Stimulated activated naive B cell treated with anti-CD40 and anti-IgM and Interleukin-4, amounts not matched to agents 10 μg/mL and 1 μg/mL and 100 μg/mL, for 72 hours (primary cell): ENCODE measurements around the gene BABAM2.

Source experiments
- ATAC-seq, 2 donors: fragments of 150-1000 bp; cut with Tn5 transposase; replicated peaks; 2 replicates each; pipeline ENCODE4 v1.10.0; 2021; ENCODE audit warnings: moderate library complexity in 1 of 2
- DNase-seq: peaks from one replicate; pipeline ENCODE4 v3.0.0; 2021
- H3K27ac Mint-ChIP-seq: one replicate; pipeline ENCODE4 v1.8.0; 2022; ENCODE audit warnings: mild to moderate bottlenecking, mixed read lengths
- H3K27me3 Mint-ChIP-seq, 2 donors: one replicate each; pipeline ENCODE4 v1.8.0; 2022; ENCODE audit warnings: mixed read lengths in 2 of 2
- H3K36me3 Mint-ChIP-seq, 2 donors: one replicate each; pipeline ENCODE4 v1.8.0; 2022; ENCODE audit warnings: mixed read lengths in 2 of 2, mild to moderate bottlenecking in 1 of 2
- H3K4me1 Mint-ChIP-seq, 2 donors: one replicate each; pipeline ENCODE4 v1.8.0; 2022; ENCODE audit warnings: mixed read lengths in 2 of 2, mild to moderate bottlenecking in 1 of 2
- H3K4me3 Mint-ChIP-seq, 2 donors: one replicate each; pipeline ENCODE4 v1.8.0; 2022; ENCODE audit warnings: mild to moderate bottlenecking in 2 of 2, mixed read lengths in 2 of 2, moderate library complexity in 1 of 2
- H3K9me3 Mint-ChIP-seq, 2 donors: one replicate each; pipeline ENCODE4 v1.8.0; 2022; ENCODE audit warnings: mixed read lengths in 2 of 2, mild to moderate bottlenecking in 1 of 2

Gene BABAM2

GRCh38 chr2:27890146-27890923 is at the start of gene BABAM2, which contains the start of gene RBKS:
Gene BABAM2, plus strand, starts transcription at chr2:27890729. Its CDS starts 3,828 bp downstream, at chr2:27894557.
Gene RBKS, minus strand, starts transcription at chr2:27890387. Its CDS starts 42 bp downstream, at chr2:27890345.
- H3K4me3 Mint-ChIP-seq, result peak within 1 kb of the TSS; percentile 91 to 99
- peaks cover 2 to 4% of the 10 kb centered on the region in 2 donors for H3K9me3 Mint-ChIP-seq
- peaks cover 23 to 29% of the 10 kb centered on the region in 2 donors for H3K36me3 Mint-ChIP-seq
- peaks cover 33 to 61% of the 10 kb centered on the region in 2 donors for H3K4me1 Mint-ChIP-seq
- DNase-seq (peak; percentile 93), ATAC-seq (peak; percentile 79 to 83)
- peaks cover 0 to 4% of the 10 kb centered on the region in 2 donors for H3K27me3 Mint-ChIP-seq
- peak within 1 kb of the TSS; percentile 99 for H3K27ac Mint-ChIP-seq

GRCh38 chr2:27842894-27843293 is 47.6 kb upstream of the BABAM2 start:
- Mint-ChIP-seq H3K4me3 (no peak overlapping the region), H3K36me3 (peaks cover 3 to 7% of the 10 kb centered on the region in 2 donors), H3K27me3 (no peaks in the 10 kb centered on the region), H3K9me3 (no peaks in the 10 kb centered on the region), H3K4me1 (peaks cover 0 to 5% of the 10 kb centered on the region in 2 donors), H3K27ac (no peak overlapping the region)
- DNase-seq (no peak), ATAC-seq (no peak)

- Mint-ChIP-seq H3K4me3 (no peak overlapping the region), H3K27me3 (no peaks in the 10 kb centered on the region), H3K36me3 (peaks cover 3 to 7% of the 10 kb centered on the region in 2 donors), H3K4me1 (no peaks in the 10 kb centered on the region), H3K9me3 (no peaks in the 10 kb centered on the region), H3K27ac (no peak overlapping the region)
- DNase-seq (no peak), ATAC-seq (no peak)
Measured at GRCh38 chr2:27843992-27844391, 46.5 kb upstream of the BABAM2 start.

GRCh38 chr2:27844821-27845255 is 45.7 kb upstream of the BABAM2 start:
- Mint-ChIP-seq H3K4me3 (no peak overlapping the region), H3K4me1 (no peaks in the 10 kb centered on the region), H3K27ac (no peak overlapping the region), H3K27me3 (no peaks in the 10 kb centered on the region), H3K9me3 (peaks cover 0 to 2% of the 10 kb centered on the region in 2 donors), H3K36me3 (peaks cover 5 to 8% of the 10 kb centered on the region in 2 donors)
- DNase-seq (no peak), ATAC-seq (no peak)

GRCh38 chr2:27847333-27847732 is 43.2 kb upstream of the BABAM2 start:
- Mint-ChIP-seq H3K27me3 (no peaks in the 10 kb centered on the region), H3K27ac (no peak overlapping the region), H3K9me3 (peaks cover 0 to 3% of the 10 kb centered on the region in 2 donors), H3K36me3 (peaks cover 3 to 6% of the 10 kb centered on the region in 2 donors), H3K4me1 (no peaks in the 10 kb centered on the region), H3K4me3 (no peak overlapping the region)
- DNase-seq (no peak), ATAC-seq (no peak)

GRCh38 chr2:27849558-27850205 is 40.8 kb upstream of the BABAM2 start:
- Mint-ChIP-seq H3K9me3 (peaks cover 0 to 3% of the 10 kb centered on the region in 2 donors), H3K36me3 (peaks cover 3% of the 10 kb centered on the region in 2 donors), H3K4me1 (no peaks in the 10 kb centered on the region), H3K4me3 (no peak overlapping the region), H3K27me3 (no peaks in the 10 kb centered on the region), H3K27ac (peak overlapping the region; percentile 3)
- ATAC-seq, result no peak
- DNase-seq, result no peak

GRCh38 chr2:27852691-27853090 is 37.8 kb upstream of the BABAM2 start:
- Mint-ChIP-seq H3K27me3 (no peaks in the 10 kb centered on the region), H3K9me3 (peaks cover 0 to 3% of the 10 kb centered on the region in 2 donors), H3K4me3 (no peak overlapping the region), H3K36me3 (peaks cover 7 to 15% of the 10 kb centered on the region in 2 donors), H3K27ac (no peak overlapping the region), H3K4me1 (peaks cover 0 to 2% of the 10 kb centered on the region in 2 donors)
- DNase-seq, result no peak
- ATAC-seq, result no peak

- Mint-ChIP-seq H3K27me3 (no peaks in the 10 kb centered on the region), H3K9me3 (peaks cover 3% of the 10 kb centered on the region in 2 donors), H3K27ac (no peak overlapping the region), H3K36me3 (peaks cover 7 to 22% of the 10 kb centered on the region in 2 donors), H3K4me3 (no peak overlapping the region), H3K4me1 (peaks cover 0 to 2% of the 10 kb centered on the region in 2 donors)
- DNase-seq (no peak), ATAC-seq (no peak)
Measured at GRCh38 chr2:27854229-27854862, 36.2 kb upstream of the BABAM2 start.

GRCh38 chr2:27855476-27855875 is 35.1 kb upstream of the BABAM2 start:
- peaks cover 0 to 2% of the 10 kb centered on the region in 2 donors for H3K4me1 Mint-ChIP-seq
- DNase-seq, result no peak
- peak overlapping the region; percentile 67 for H3K27ac Mint-ChIP-seq
- H3K27me3 Mint-ChIP-seq, result no peaks in the 10 kb centered on the region
- H3K36me3 Mint-ChIP-seq, result peaks cover 6 to 18% of the 10 kb centered on the region in 2 donors
- no peak overlapping the region for H3K4me3 Mint-ChIP-seq
- ATAC-seq, result no peak
- peaks cover 0 to 3% of the 10 kb centered on the region in 2 donors for H3K9me3 Mint-ChIP-seq

- ATAC-seq (no peak), DNase-seq (no peak)
- Mint-ChIP-seq H3K27ac (no peak overlapping the region), H3K27me3 (no peaks in the 10 kb centered on the region), H3K36me3 (peaks cover 6 to 18% of the 10 kb centered on the region in 2 donors), H3K4me3 (no peak overlapping the region), H3K9me3 (peaks cover 0 to 3% of the 10 kb centered on the region in 2 donors), H3K4me1 (peaks cover 0 to 2% of the 10 kb centered on the region in 2 donors)
Measured at GRCh38 chr2:27856386-27856785, 34.1 kb upstream of the BABAM2 start.

GRCh38 chr2:27856956-27857355 is 33.6 kb upstream of the BABAM2 start:
- DNase-seq (no peak), ATAC-seq (no peak)
- Mint-ChIP-seq H3K36me3 (peaks cover 4 to 18% of the 10 kb centered on the region in 2 donors), H3K4me3 (no peak overlapping the region), H3K9me3 (peaks cover 0 to 3% of the 10 kb centered on the region in 2 donors), H3K27ac (no peak overlapping the region), H3K4me1 (peaks cover 0 to 2% of the 10 kb centered on the region in 2 donors), H3K27me3 (no peaks in the 10 kb centered on the region)

- Mint-ChIP-seq H3K9me3 (peaks cover 0 to 3% of the 10 kb centered on the region in 2 donors), H3K27ac (no peak overlapping the region), H3K36me3 (peaks cover 4 to 18% of the 10 kb centered on the region in 2 donors), H3K4me3 (no peak overlapping the region), H3K4me1 (peaks cover 0 to 2% of the 10 kb centered on the region in 2 donors), H3K27me3 (no peaks in the 10 kb centered on the region)
- no peak for ATAC-seq
- no peak for DNase-seq
Measured at GRCh38 chr2:27857417-27858172, 32.9 kb upstream of the BABAM2 start.

- Mint-ChIP-seq H3K9me3 (peaks cover 0 to 3% of the 10 kb centered on the region in 2 donors), H3K27ac (no peak overlapping the region), H3K36me3 (peaks cover 4 to 16% of the 10 kb centered on the region in 2 donors), H3K4me1 (peaks cover 0 to 2% of the 10 kb centered on the region in 2 donors), H3K27me3 (no peaks in the 10 kb centered on the region), H3K4me3 (no peak overlapping the region)
- no peak for DNase-seq
- no peak for ATAC-seq
Measured at GRCh38 chr2:27860111-27860510, 30.4 kb upstream of the BABAM2 start.

GRCh38 chr2:27863146-27863545 is 27.4 kb upstream of the BABAM2 start:
- H3K27ac Mint-ChIP-seq, result no peak overlapping the region
- H3K4me1 Mint-ChIP-seq, result no peaks in the 10 kb centered on the region
- H3K9me3 Mint-ChIP-seq, result peaks cover 0 to 3% of the 10 kb centered on the region in 2 donors
- peaks cover 0 to 2% of the 10 kb centered on the region in 2 donors for H3K36me3 Mint-ChIP-seq
- no peak for ATAC-seq
- no peaks in the 10 kb centered on the region for H3K27me3 Mint-ChIP-seq
- no peak for DNase-seq
- no peak overlapping the region for H3K4me3 Mint-ChIP-seq
